Measurements from ENCODE around the gene KLHDC7B. TPM values are rescaled to one million over a fixed set of nuclear protein-coding genes. Genes with fewer than 3 reads are reported as not detected.

The KLHDC7B gene
- total RNA-seq, 2 donors from 2014 or later = 4.2 to 4.4 TPM

DNA sequence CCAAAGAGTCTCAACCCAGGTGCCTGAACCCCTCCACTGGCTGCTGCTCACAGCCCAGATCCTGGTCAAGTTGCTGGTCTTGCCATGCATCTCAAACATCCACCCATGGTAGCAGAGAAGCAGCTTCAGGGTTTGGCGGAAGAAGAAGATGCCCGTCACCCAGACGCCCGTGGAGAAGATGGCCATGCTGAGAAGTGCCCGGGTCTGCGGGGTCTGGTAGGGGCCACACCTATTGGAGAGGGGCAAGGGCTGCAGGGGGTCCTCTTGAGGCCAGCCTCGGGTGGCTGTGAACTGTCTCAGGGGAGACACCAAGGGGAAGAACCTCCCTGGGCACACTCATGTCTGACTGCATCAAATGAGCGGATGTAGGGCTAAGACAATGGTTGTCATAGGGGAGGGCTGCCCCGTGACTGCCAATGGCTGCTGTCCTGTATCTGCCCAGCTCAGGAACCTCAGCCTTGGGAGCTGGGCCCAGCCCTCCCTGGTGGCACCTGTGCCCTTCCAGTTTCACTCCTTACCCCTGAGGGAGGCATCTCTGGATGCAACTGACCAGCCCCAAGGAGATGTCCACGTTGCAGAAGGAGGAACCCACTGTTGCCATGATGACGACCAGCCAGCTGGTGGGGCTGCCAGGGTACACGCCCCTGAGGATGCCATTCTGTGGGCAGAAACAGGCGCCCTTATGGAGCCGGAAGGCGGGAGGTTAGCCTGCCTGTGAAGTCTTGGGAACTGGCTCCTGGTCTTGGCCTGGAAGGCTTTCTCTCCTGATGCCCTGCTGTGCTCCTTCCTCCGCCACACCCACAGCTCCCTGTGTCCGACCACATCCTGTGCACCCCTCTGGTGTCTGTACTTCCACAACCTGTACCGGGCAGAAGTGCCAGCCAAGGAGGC lies 31.4 kb downstream of the KLHDC7B start:
- no peak for ATAC-seq (replicated peaks)
- Mint-ChIP-seq H3K9me3 (no peaks in the 10 kb centered on the region), H3K27me3 (no peaks in the 10 kb centered on the region), H3K4me1 (peaks cover 5% of the 10 kb centered on the region), H3K27ac (no peak overlapping the region), H3K4me3 (peak overlapping the region; percentile 13), H3K36me3 (ENCODE audit: low read depth) (peaks cover 41% of the 10 kb centered on the region)

DNA sequence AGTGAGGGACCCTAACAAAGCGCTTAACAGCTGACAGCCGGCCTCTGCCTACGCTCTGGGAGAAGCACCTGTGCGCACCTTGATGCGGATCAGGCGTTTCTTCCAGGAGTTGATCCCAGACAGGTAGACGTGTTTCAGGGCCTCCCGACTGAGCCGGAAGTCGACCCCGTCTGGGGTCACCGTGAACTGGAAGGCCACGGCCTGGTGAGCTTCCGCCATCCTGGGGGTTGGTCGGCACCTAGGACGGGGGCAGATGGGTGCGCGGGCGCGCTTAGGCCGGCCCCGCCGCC lies 31.9 kb downstream of the KLHDC7B start:
- Mint-ChIP-seq H3K9me3 (no peaks in the 10 kb centered on the region), H3K27me3 (no peaks in the 10 kb centered on the region), H3K4me1 (peaks cover 5% of the 10 kb centered on the region), H3K4me3 (peak overlapping the region; percentile 13), H3K27ac (no peak overlapping the region), H3K36me3 (ENCODE audit: low read depth) (peaks cover 39% of the 10 kb centered on the region)
- ATAC-seq (replicated peaks) = no peak

DNA sequence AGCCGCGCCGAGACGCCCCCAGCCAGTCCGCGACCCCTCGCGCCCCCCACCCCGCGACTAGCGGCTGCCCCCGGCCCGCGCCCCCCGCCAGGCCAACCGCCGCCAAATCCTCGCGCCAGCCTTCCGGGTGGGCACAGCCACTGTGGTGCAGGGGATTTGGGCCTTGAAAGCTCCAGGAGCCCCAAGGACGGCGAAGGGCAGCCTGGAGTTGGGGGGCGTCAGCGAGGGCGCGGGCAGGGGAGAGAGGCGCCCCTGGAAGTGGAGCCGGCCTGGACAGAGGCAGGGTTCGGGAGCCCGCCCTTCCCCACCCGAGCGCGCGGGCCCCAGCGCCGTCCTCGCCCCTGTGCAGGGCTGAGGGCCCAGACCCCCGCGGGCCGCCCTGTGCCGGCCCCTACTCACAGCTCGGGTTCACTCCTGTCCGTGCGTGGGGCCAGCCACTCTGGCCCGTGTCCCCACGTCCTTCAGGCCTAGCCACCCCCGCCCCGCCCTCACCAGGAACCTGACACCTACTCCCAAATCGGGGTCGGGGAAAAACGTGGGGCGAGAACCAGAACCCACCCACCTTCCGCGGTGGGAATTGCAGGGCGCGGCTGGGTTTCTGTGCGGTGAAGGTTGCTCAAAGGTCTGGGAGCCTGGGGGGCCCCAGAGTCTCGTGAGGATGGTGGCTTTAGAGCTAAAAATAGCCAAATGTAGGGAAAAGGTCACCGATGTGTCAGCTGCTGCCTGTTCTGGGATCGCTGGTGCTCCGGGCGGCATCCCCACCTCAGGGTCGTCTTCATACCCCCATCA lies 32.5 kb downstream of the KLHDC7B start, which contains the start of gene CPT1B:
Gene CPT1B, minus strand, starts transcription at position 441 of the 789 bp plus-strand sequence. CDS start 512 bp downstream, outside the sequence.
- no peak for ATAC-seq (replicated peaks)
- Mint-ChIP-seq H3K4me1 (peaks cover 5% of the 10 kb centered on the region), H3K27ac (no peak within 1 kb of the TSS), H3K9me3 (no peaks in the 10 kb centered on the region), H3K27me3 (no peaks in the 10 kb centered on the region), H3K4me3 (peak within 1 kb of the TSS; percentile 13), H3K36me3 (ENCODE audit: low read depth) (peaks cover 41% of the 10 kb centered on the region)

DNA sequence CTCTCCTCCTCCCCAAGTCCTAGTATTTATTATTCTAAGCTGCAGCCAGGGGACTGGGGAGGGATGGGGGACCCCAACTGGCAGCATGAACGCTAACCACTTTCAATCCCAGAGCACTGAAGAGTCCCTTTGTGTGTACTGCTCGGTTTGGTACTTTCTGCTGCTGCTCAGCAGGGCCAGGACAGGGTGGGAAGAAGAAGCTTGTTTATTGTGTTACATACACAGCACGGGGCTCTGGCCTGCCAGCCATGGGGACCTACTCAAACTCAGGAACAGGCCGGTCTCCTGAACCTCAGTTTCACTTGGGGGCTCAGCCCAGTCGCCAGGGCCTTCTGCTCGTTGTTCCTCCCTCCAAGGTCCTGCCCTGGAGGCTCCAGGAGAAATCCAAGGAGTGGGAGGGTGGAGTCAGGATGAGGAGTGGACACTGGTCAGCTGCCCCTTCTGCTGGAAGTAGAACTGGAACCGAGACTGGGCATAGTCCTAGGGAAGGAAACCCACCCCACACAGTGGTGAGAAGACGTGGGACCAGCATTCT lies 33.1 kb downstream of the KLHDC7B start:
- Mint-ChIP-seq H3K36me3 (ENCODE audit: low read depth) (peaks cover 41% of the 10 kb centered on the region), H3K27me3 (no peaks in the 10 kb centered on the region), H3K4me1 (peaks cover 9% of the 10 kb centered on the region), H3K27ac (no peak overlapping the region), H3K9me3 (no peaks in the 10 kb centered on the region), H3K4me3 (no peak overlapping the region)
- ATAC-seq (replicated peaks) = no peak

DNA sequence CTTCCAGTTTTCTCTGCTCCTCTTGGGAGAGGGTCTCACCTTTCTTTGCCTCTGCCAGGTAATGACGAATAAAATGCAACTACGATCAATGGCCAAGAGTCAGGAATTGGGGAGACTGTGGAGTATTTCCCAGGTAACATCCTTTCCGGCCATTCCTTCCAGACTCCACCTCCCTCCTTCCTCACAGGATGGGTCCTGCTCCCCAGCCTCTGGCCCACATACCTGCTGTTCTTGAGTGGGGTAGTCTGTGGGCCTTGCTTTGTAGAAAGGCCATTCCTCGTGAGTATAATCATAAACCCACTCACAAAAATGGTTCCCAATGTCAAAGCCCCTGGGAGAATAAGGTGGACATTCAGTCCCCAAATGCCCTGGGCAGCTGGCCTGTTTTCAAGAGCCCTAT lies 34.1 kb downstream of the KLHDC7B start:
- peaks cover 9% of the 10 kb centered on the region for H3K4me1 Mint-ChIP-seq
- peaks cover 41% of the 10 kb centered on the region for H3K36me3 Mint-ChIP-seq (ENCODE audit: low read depth)
- ATAC-seq (replicated peaks) = no peak
- no peak overlapping the region for H3K27ac Mint-ChIP-seq
- H3K4me3 Mint-ChIP-seq = peak overlapping the region; percentile 19
- H3K9me3 Mint-ChIP-seq = no peaks in the 10 kb centered on the region
- H3K27me3 Mint-ChIP-seq = no peaks in the 10 kb centered on the region

DNA sequence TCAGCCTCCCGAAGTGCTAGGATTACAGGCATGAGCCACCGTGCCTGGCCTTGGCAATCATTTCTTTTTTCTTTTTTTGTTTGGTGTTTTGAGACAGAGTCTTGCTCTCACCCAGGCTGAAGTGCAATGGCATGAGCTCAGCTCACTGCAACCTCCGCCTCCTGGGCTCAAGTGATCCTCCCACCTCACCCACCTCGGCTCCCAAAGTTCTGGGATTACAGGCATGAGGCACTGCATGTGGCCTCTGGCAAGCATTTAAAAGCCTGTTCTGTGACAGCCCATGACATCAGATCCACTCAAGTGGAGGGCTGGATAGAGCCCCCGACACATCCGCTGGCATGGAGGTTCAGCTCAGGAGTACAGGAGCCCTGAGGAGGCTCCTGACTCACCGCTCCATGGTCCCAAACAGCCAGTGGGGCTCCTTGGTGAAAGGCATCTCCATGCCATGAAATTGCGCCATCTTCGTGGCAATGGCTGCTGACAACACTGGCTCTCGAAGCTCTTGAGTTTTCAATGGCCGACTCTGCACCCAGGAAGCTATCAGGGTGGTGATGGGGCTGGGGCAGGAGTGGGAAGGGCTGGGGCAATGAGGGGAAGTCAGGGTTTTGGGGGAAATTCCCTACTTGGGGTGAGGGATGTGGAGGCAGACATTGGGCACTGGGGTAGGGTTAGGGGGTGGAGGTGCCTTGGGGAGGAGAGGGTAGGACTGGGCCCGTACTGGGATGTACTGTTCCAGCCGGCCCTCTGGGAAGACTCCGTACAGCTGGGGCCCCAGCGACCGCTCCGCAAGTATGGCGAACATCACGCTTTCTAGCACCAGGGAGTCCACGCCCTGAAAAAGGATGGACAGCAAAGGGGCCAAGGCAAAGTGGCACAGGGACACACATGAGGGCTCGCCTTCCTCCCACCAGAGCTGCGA lies 35.6 kb downstream of the KLHDC7B start:
- Mint-ChIP-seq H3K27me3 (no peaks in the 10 kb centered on the region), H3K4me3 (peak overlapping the region; percentile 96), H3K36me3 (ENCODE audit: low read depth) (peaks cover 41% of the 10 kb centered on the region), H3K9me3 (no peaks in the 10 kb centered on the region), H3K4me1 (peaks cover 9% of the 10 kb centered on the region), H3K27ac (peak overlapping the region; percentile 90)
- no peak for ATAC-seq (replicated peaks)

DNA sequence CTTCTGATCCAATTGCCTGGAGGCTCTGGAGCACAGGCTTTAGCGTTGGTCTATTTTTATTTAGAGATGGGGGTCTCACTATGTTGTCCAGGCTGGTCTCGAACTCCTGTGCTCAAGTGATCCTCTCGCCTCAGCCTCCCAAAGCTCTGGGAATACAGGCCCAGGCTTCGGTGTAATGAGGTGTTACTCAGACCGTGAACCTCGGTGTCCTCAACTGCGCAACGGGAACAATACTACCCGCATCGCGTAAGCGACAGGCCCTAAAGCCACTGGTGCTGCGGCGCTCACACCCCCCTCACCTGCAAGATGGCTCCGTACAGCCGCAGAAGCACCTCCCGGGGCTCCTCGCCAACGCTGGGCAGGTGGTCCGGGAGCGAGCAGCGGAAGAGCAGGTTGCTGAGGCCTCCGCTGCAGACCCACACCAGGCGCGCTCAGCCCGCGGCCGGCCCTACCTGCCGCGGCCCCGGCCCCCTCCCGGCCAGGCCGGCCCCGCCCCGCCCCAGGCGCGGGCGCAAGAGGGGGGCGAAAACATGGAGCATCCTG lies 36.3 kb downstream of the KLHDC7B start:
- peak overlapping the region; percentile 90 for H3K27ac Mint-ChIP-seq
- ATAC-seq (replicated peaks) = peak; percentile 1
- no peaks in the 10 kb centered on the region for H3K27me3 Mint-ChIP-seq
- H3K9me3 Mint-ChIP-seq = no peaks in the 10 kb centered on the region
- H3K36me3 Mint-ChIP-seq (ENCODE audit: low read depth) = peaks cover 34% of the 10 kb centered on the region
- H3K4me1 Mint-ChIP-seq = peaks cover 9% of the 10 kb centered on the region
- H3K4me3 Mint-ChIP-seq = peak overlapping the region; percentile 96

DNA sequence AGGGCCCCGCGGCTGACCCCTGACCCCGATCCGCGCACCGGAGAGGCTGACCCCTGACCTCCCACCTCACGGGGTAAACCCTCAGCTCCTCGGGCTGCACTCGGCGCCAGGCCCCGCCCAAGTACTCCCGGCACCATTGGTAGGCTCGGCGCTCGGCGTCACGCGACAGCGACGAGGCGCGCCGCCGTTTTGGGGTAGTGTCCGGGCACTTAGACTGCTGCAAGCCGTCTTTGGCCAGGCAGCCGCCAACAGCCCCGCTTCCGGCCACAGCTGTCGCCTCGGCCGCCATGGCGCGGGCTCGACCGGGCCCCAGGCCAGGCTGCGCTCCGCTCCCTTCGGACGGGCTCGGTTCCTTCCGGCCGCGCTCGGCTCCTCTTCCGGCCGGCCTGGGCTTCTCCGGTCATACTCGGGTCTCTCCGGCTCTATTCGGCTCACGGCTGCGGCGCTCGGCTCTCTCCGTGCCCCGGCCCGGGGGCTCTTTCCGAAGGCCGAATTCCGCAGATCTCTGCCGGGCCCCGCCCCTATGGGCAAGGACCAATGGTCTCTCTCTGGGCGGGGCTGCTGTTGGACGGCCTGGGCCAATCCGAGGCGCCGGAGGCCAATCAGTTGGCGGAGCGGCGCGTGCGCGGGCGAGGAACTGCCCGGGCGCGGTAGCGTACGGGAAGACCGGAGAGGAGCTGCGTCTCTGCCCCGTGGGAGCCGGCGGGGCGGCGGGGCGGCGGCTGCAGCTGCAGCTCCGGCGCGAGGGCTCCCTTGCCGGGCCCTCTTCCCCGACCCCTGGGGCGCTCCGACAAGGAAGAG lies 37.0 kb downstream of the KLHDC7B start, which contains the start of gene CHKB:
Gene CHKB, minus strand, starts transcription at position 357 of the 801 bp plus-strand sequence. Its CDS starts 68 bp downstream, at position 289.
- no peaks in the 10 kb centered on the region for H3K27me3 Mint-ChIP-seq
- H3K36me3 Mint-ChIP-seq (ENCODE audit: low read depth) = peaks cover 34% of the 10 kb centered on the region
- peak; percentile 97 for ATAC-seq (replicated peaks)
- no peaks in the 10 kb centered on the region for H3K9me3 Mint-ChIP-seq
- H3K4me3 Mint-ChIP-seq = peak within 1 kb of the TSS; percentile 96
- peak within 1 kb of the TSS; percentile 90 for H3K27ac Mint-ChIP-seq
- peaks cover 9% of the 10 kb centered on the region for H3K4me1 Mint-ChIP-seq

DNA sequence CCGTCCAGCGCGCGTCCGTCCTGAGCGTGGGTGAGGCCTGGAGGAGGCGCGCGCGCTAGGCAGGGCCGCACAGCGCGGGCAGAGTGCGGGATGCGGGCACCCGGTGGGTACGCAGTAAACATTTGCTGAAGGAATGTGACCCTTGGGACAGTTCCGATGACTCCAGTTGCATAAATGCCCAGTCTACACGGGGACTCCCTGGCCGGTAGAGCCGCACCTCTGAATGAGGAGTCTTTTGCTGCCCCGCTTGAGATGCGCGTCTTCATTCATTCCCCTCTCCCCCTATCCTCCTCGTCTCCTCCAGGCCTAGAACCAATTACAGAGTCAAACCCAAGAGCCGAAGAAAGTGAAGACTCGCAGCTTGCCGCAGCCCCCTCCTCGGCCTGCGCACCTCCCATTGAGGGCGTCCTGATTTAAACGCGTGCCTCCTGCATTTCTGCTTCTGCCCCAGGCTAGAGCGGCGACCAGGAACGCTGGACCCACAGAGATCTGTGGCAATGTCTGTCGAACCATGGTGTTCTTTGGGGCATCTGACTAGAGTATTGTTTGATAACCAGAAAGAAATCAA lies 37.7 kb downstream of the KLHDC7B start:
- peak overlapping the region; percentile 90 for H3K27ac Mint-ChIP-seq
- peak; percentile 24 for ATAC-seq (replicated peaks)
- H3K27me3 Mint-ChIP-seq = no peaks in the 10 kb centered on the region
- H3K9me3 Mint-ChIP-seq = no peaks in the 10 kb centered on the region
- peak overlapping the region; percentile 96 for H3K4me3 Mint-ChIP-seq
- H3K36me3 Mint-ChIP-seq (ENCODE audit: low read depth) = peaks cover 34% of the 10 kb centered on the region
- H3K4me1 Mint-ChIP-seq = peaks cover 9% of the 10 kb centered on the region

DNA sequence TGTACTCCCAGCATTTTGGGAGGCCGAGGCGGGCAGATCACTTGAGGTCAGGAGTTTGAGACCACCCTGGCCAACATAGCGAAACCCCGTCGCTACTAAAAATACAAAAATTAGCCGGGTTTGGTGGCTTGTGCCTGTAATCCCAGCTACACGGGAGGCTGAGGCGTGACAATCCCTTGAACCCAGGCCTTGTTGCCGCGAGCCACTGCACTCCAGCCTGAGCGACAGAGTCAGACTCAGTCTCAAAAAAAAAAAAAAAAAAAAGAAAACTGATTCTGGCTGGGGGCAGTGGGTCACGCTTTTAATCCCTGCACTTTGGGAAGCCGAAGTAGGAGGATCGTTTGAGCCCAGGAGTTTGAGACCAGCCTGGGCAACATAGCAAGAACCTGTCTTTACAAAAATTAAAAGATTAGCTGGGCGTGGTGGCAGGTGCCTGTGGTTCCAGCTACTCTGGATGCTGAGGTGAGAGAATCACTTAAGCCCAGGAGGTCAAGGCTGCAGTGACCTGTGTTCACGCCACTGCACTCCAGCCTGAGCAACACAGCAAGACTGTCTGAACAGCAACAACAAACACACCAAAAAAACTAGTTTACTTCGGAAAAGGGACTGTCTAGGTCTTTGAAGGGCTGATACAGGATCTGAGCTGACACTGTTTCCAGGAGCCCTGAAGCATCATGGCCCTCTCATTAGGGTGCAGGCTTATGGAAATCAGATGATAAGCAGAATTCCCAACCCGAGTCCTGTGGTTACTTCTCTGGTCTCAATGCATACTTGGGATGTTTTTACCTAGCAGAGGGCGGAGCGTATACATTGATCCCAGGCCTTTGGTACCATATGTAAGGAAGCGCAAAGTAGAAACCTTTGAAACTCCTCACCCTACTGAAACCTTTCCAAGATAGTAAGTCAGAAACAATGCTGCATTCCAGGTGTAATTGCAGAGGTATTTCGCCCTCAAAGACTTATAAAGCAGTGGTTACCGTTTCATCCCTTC lies 38.7 kb downstream of the KLHDC7B start:
- H3K27me3 Mint-ChIP-seq = no peaks in the 10 kb centered on the region
- H3K4me3 Mint-ChIP-seq = peak overlapping the region; percentile 96
- no peak for ATAC-seq (replicated peaks)
- peaks cover 9% of the 10 kb centered on the region for H3K4me1 Mint-ChIP-seq
- no peaks in the 10 kb centered on the region for H3K9me3 Mint-ChIP-seq
- H3K27ac Mint-ChIP-seq = peak overlapping the region; percentile 90
- H3K36me3 Mint-ChIP-seq (ENCODE audit: low read depth) = peaks cover 32% of the 10 kb centered on the region

DNA sequence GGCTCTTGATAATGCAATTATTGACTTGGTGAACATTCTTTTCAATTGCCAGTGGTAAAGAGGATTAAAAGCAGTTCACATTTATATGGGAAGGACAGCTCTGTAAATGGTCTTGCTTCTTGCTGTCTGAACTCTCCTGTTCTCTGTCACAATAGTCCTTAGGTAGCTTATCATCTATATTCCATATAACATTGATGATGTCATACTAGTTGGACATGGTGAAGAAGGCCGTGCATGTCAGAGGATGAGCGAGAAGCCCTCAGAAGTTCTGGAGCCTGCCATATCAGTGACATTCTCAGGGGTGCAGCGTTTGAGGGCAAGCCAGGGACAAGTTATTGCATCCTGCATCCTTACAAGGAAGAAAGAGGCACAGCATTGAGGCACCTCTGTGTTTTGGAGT lies 39.5 kb downstream of the KLHDC7B start:
- no peak for ATAC-seq (replicated peaks)
- no peak overlapping the region for H3K4me3 Mint-ChIP-seq

DNA sequence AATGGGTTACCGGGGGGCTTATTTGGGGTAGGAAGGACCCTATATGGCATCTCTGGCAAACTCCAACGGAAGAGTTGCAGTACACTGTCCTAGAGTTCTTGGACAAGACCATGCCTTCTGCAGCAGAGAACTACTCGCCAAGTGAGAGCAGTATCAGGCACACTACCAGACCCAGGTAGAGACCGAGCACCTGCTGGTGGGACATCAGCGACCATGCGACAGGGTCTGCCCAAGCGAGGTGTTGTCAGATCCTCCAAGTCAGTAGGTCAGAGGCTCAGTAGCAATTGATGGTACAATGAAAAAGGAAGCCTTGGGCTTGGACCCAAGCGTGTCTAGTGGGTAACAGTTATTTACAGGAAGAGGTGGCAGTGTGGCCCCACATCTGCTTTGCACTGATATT lies 40.1 kb downstream of the KLHDC7B start:
- Mint-ChIP-seq H3K27me3 (no peaks in the 10 kb centered on the region), H3K36me3 (ENCODE audit: low read depth) (peaks cover 18% of the 10 kb centered on the region), H3K4me3 (no peak overlapping the region), H3K27ac (no peak overlapping the region), H3K4me1 (peaks cover 4% of the 10 kb centered on the region), H3K9me3 (no peaks in the 10 kb centered on the region)
- no peak for ATAC-seq (replicated peaks)

More for the DNA sequence above, 39.5 kb downstream of the KLHDC7B start:
- H3K4me1 Mint-ChIP-seq = peaks cover 6% of the 10 kb centered on the region
- H3K27ac Mint-ChIP-seq = no peak overlapping the region
- no peaks in the 10 kb centered on the region for H3K27me3 Mint-ChIP-seq
- no peaks in the 10 kb centered on the region for H3K9me3 Mint-ChIP-seq
- H3K36me3 Mint-ChIP-seq (ENCODE audit: low read depth) = peaks cover 24% of the 10 kb centered on the region
